ENCODE data around the gene RHBG.

RHBG gene

GRCh38 chr1:156382561-156382960, 13.6 kb downstream of the RHBG start:
- H3K9ac ChIP-seq (ENCODE audit: low read length), result no peak overlapping the region
- H3K36me3 ChIP-seq (ENCODE audit: control insufficient read depth, insufficient read depth, low read length), result no peaks in the 10 kb centered on the region
- H3K27me3 ChIP-seq (ENCODE audit: control insufficient read depth, insufficient read depth, low read length), result no peaks in the 10 kb centered on the region
- no peak overlapping the region for H3K4me3 ChIP-seq (ENCODE audit: low read length)
- no peaks in the 10 kb centered on the region for H3K4me1 ChIP-seq (ENCODE audit: control insufficient read depth, insufficient read depth, low read length)
- H3K27ac ChIP-seq (ENCODE audit: low read depth, low read length), result no peak overlapping the region

- Histone ChIP-seq H3K4me3 (ENCODE audit: low read length) (no peak overlapping the region), H3K27ac (ENCODE audit: low read depth, low read length) (no peak overlapping the region), H3K27me3 (ENCODE audit: control insufficient read depth, insufficient read depth, low read length) (peaks cover 4% of the 10 kb centered on the region), H3K4me1 (ENCODE audit: control insufficient read depth, insufficient read depth, low read length) (no peaks in the 10 kb centered on the region), H3K9ac (ENCODE audit: low read length) (no peak overlapping the region), H3K36me3 (ENCODE audit: control insufficient read depth, insufficient read depth, low read length) (no peaks in the 10 kb centered on the region)
Measured at GRCh38 chr1:156383023-156383422, 14.0 kb downstream of the RHBG start.

- Histone ChIP-seq H3K27me3 (ENCODE audit: control insufficient read depth, insufficient read depth, low read length) (peaks cover 8% of the 10 kb centered on the region), H3K36me3 (ENCODE audit: control insufficient read depth, insufficient read depth, low read length) (no peaks in the 10 kb centered on the region), H3K9ac (ENCODE audit: low read length) (no peak overlapping the region), H3K4me3 (ENCODE audit: low read length) (no peak overlapping the region), H3K4me1 (ENCODE audit: control insufficient read depth, insufficient read depth, low read length) (no peaks in the 10 kb centered on the region), H3K27ac (ENCODE audit: low read depth, low read length) (no peak overlapping the region)
Measured at GRCh38 chr1:156384007-156384406, 15.0 kb downstream of the RHBG start.

GRCh38 chr1:156384658-156385057, 15.6 kb downstream of the RHBG start:
- Histone ChIP-seq H3K9ac (ENCODE audit: low read length) (no peak overlapping the region), H3K27me3 (ENCODE audit: control insufficient read depth, insufficient read depth, low read length) (peaks cover 8% of the 10 kb centered on the region), H3K4me3 (ENCODE audit: low read length) (no peak overlapping the region), H3K4me1 (ENCODE audit: control insufficient read depth, insufficient read depth, low read length) (no peaks in the 10 kb centered on the region), H3K27ac (ENCODE audit: low read depth, low read length) (no peak overlapping the region), H3K36me3 (ENCODE audit: control insufficient read depth, insufficient read depth, low read length) (no peaks in the 10 kb centered on the region)

- Histone ChIP-seq H3K4me3 (ENCODE audit: low read length) (no peak overlapping the region), H3K36me3 (ENCODE audit: control insufficient read depth, insufficient read depth, low read length) (no peaks in the 10 kb centered on the region), H3K4me1 (ENCODE audit: control insufficient read depth, insufficient read depth, low read length) (no peaks in the 10 kb centered on the region), H3K9ac (ENCODE audit: low read length) (no peak overlapping the region), H3K27me3 (ENCODE audit: control insufficient read depth, insufficient read depth, low read length) (peaks cover 8% of the 10 kb centered on the region), H3K27ac (ENCODE audit: low read depth, low read length) (no peak overlapping the region)
Measured at GRCh38 chr1:156385534-156386031, 16.6 kb downstream of the RHBG start.

- no peak overlapping the region for H3K9ac ChIP-seq (ENCODE audit: low read length)
- H3K27ac ChIP-seq (ENCODE audit: low read depth, low read length), result no peak overlapping the region
- no peak overlapping the region for H3K4me3 ChIP-seq (ENCODE audit: low read length)
- H3K4me1 ChIP-seq (ENCODE audit: control insufficient read depth, insufficient read depth, low read length), result no peaks in the 10 kb centered on the region
- no peaks in the 10 kb centered on the region for H3K36me3 ChIP-seq (ENCODE audit: control insufficient read depth, insufficient read depth, low read length)
- H3K27me3 ChIP-seq (ENCODE audit: control insufficient read depth, insufficient read depth, low read length), result peaks cover 14% of the 10 kb centered on the region
Measured at GRCh38 chr1:156386134-156386901, 17.3 kb downstream of the RHBG start.

GRCh38 chr1:156386949-156387869, 18.2 kb downstream of the RHBG start:
- no peak overlapping the region for H3K27ac ChIP-seq (ENCODE audit: low read depth, low read length)
- no peak overlapping the region for H3K9ac ChIP-seq (ENCODE audit: low read length)
- no peaks in the 10 kb centered on the region for H3K4me1 ChIP-seq (ENCODE audit: control insufficient read depth, insufficient read depth, low read length)
- no peak overlapping the region for H3K4me3 ChIP-seq (ENCODE audit: low read length)
- H3K36me3 ChIP-seq (ENCODE audit: control insufficient read depth, insufficient read depth, low read length), result no peaks in the 10 kb centered on the region
- peaks cover 16% of the 10 kb centered on the region for H3K27me3 ChIP-seq (ENCODE audit: control insufficient read depth, insufficient read depth, low read length)

GRCh38 chr1:156387870-156388173, 18.8 kb downstream of the RHBG start:
- Histone ChIP-seq H3K36me3 (ENCODE audit: control insufficient read depth, insufficient read depth, low read length) (no peaks in the 10 kb centered on the region), H3K27ac (ENCODE audit: low read depth, low read length) (no peak overlapping the region), H3K27me3 (ENCODE audit: control insufficient read depth, insufficient read depth, low read length) (peaks cover 16% of the 10 kb centered on the region), H3K4me3 (ENCODE audit: low read length) (no peak overlapping the region), H3K4me1 (ENCODE audit: control insufficient read depth, insufficient read depth, low read length) (no peaks in the 10 kb centered on the region), H3K9ac (ENCODE audit: low read length) (no peak overlapping the region)

GRCh38 chr1:156388174-156389137, 19.4 kb downstream of the RHBG start:
- H3K27me3 ChIP-seq (ENCODE audit: control insufficient read depth, insufficient read depth, low read length), result peaks cover 16% of the 10 kb centered on the region
- no peaks in the 10 kb centered on the region for H3K36me3 ChIP-seq (ENCODE audit: control insufficient read depth, insufficient read depth, low read length)
- H3K9ac ChIP-seq (ENCODE audit: low read length), result no peak overlapping the region
- H3K4me3 ChIP-seq (ENCODE audit: low read length), result no peak overlapping the region
- no peaks in the 10 kb centered on the region for H3K4me1 ChIP-seq (ENCODE audit: control insufficient read depth, insufficient read depth, low read length)
- H3K27ac ChIP-seq (ENCODE audit: low read depth, low read length), result no peak overlapping the region

- no peaks in the 10 kb centered on the region for H3K36me3 ChIP-seq (ENCODE audit: control insufficient read depth, insufficient read depth, low read length)
- no peak overlapping the region for H3K4me3 ChIP-seq (ENCODE audit: low read length)
- H3K9ac ChIP-seq (ENCODE audit: low read length), result no peak overlapping the region
- H3K27me3 ChIP-seq (ENCODE audit: control insufficient read depth, insufficient read depth, low read length), result peaks cover 16% of the 10 kb centered on the region
- H3K27ac ChIP-seq (ENCODE audit: low read depth, low read length), result no peak overlapping the region
- no peaks in the 10 kb centered on the region for H3K4me1 ChIP-seq (ENCODE audit: control insufficient read depth, insufficient read depth, low read length)
Measured at GRCh38 chr1:156389311-156389710, 20.3 kb downstream of the RHBG start.

GRCh38 chr1:156390469-156391365, 21.7 kb downstream of the RHBG start:
- Histone ChIP-seq H3K4me1 (ENCODE audit: control insufficient read depth, insufficient read depth, low read length) (no peaks in the 10 kb centered on the region), H3K36me3 (ENCODE audit: control insufficient read depth, insufficient read depth, low read length) (no peaks in the 10 kb centered on the region), H3K4me3 (ENCODE audit: low read length) (no peak overlapping the region), H3K27me3 (ENCODE audit: control insufficient read depth, insufficient read depth, low read length) (peaks cover 16% of the 10 kb centered on the region), H3K27ac (ENCODE audit: low read depth, low read length) (no peak overlapping the region), H3K9ac (ENCODE audit: low read length) (no peak overlapping the region)

All from rectal smooth muscle tissue (tissue), 1 donor.